Thyroid gland (tissue), 4 donors: ENCODE data around the gene CYP27A1. TPM values are rescaled to one million over a fixed set of nuclear protein-coding genes. Genes with fewer than 3 reads are reported as not detected.

Experiments used
- DNase-seq, 2 donors: peaks; one replicate each; pipeline ENCODE4 v3.0.0-alpha.2; 2019
- H3K27ac ChIP-seq, 3 donors: fragments of 200-600 bp; sonication (generic); 1 replicate in 2 of 3; 2 replicates in 1 of 3; pipeline ENCODE4 v1.5.1; 2016 to 2019; ENCODE audit warnings: mild to moderate bottlenecking in 1 of 3, moderate library complexity in 1 of 3
- H3K27me3 ChIP-seq: fragments of 200-600 bp; sonication (generic); one replicate; pipeline ENCODE4 v1.5.1; 2019
- H3K36me3 ChIP-seq, 2 donors: fragments of 200-600 bp; sonication (generic); one replicate each; pipeline ENCODE4 v1.5.1; 2016 to 2019
- H3K4me1 ChIP-seq, 2 donors: fragments of 200-600 bp; sonication (generic); one replicate each; pipeline ENCODE4 v1.5.1; 2017 to 2019
- H3K4me3 ChIP-seq, 3 donors: fragments of 200-600 bp; sonication (generic); replicated peaks in 1 of 3; 1 replicate in 2 of 3; 2 replicates in 1 of 3; pipeline ENCODE4 v1.5.1; 2016; ENCODE audit warnings: mild to moderate bottlenecking in 1 of 3
- H3K9me3 ChIP-seq: fragments of 200-600 bp; sonication (generic); one replicate; pipeline ENCODE4 v1.5.1; 2017
- CTCF ChIP-seq, 6 experiments: fragments of 200-600 bp in 3 of 6; fragments of 450-650 bp in 3 of 6; sonication (generic) in 3 of 6; IDR thresholded peaks; one replicate each; pipeline ENCODE4 v1.5.1; 2016 to 2019; ENCODE audit warnings: antibody characterized with exemption in 6 of 6, mild to moderate bottlenecking in 2 of 6, inconsistent platforms in 1 of 6, moderate library complexity in 1 of 6
- POLR2A ChIP-seq, 2 donors: fragments of 450-650 bp; IDR thresholded peaks; one replicate each; pipeline ENCODE4 v1.6.1; 2017; ENCODE audit warnings: antibody characterized with exemption in 2 of 2, mild to moderate bottlenecking in 2 of 2, moderate library complexity in 1 of 2
- WGBS, 2 donors: methylation state at CpG; one replicate each; pipeline ENCODE4 v1.1.5; 2017; 5-methylcytosine and 5-hydroxymethylcytosine counted together
- intact Hi-C: fragments of 100-400 bp; cut with DNase I; formaldehyde crosslinking; loops from one replicate; pipeline ENCODE4 v1.15.1; 2023
- total RNA-seq, 4 donors: library from RNA; depleted of rRNA; stranded (reverse); fragments of >200 nt; gene quantifications; one replicate each; pipeline ENCODE4 v1.2.3, GENCODE V29; 2016

CYP27A1 gene
- total RNA-seq, 4 donors from 2014 or later: 9.0 to 26.8 (median 17.0) TPM

- H3K36me3 ChIP-seq: no peaks in the 10 kb centered on the region
- WGBS, 2 donors: 99 to 100% methylated on average over 4 to 11 of the region's 12 CpGs
- H3K27ac ChIP-seq: no peak overlapping the region
- TF ChIP-seq POLR2A (IDR thresholded peaks at IDR 0.05) (no peak), CTCF (IDR thresholded peaks at IDR 0.05) (no peak)
- intact Hi-C loops: no loop called here
- DNase-seq: no peak
- H3K27me3 ChIP-seq: no peaks in the 10 kb centered on the region
- peaks cover 11 to 24% of the 10 kb centered on the region in 2 donors for H3K4me1 ChIP-seq
- H3K4me3 ChIP-seq: no peak overlapping the region
- H3K9me3 ChIP-seq: no peaks in the 10 kb centered on the region
Observed at GRCh38 chr2:218809515-218809914, 27.6 kb downstream of the CYP27A1 start.

GRCh38 chr2:218810256-218810655 is 28.3 kb downstream of the CYP27A1 start:
- Histone ChIP-seq H3K4me1 (peaks cover 11 to 20% of the 10 kb centered on the region in 2 donors), H3K27ac (no peak overlapping the region), H3K9me3 (no peaks in the 10 kb centered on the region), H3K4me3 (no peak overlapping the region), H3K36me3 (no peaks in the 10 kb centered on the region), H3K27me3 (no peaks in the 10 kb centered on the region)
- TF ChIP-seq POLR2A (IDR thresholded peaks at IDR 0.05): no peak
- TF ChIP-seq CTCF (IDR thresholded peaks at IDR 0.05): no peak
- no peak for DNase-seq
- intact Hi-C loops: no loop called here
- 89% methylated on average over 2 of the region's 2 CpGs for WGBS, 2 donors

- WGBS, 2 donors: 76 to 84% methylated on average over 4 of the region's 4 CpGs
- intact Hi-C loops: no loop called here
- no peaks in the 10 kb centered on the region for H3K36me3 ChIP-seq
- peaks cover 0 to 10% of the 10 kb centered on the region in 2 donors for H3K4me1 ChIP-seq
- H3K27me3 ChIP-seq: no peaks in the 10 kb centered on the region
- no peaks in the 10 kb centered on the region for H3K9me3 ChIP-seq
- DNase-seq: no peak
- TF ChIP-seq POLR2A (IDR thresholded peaks at IDR 0.05): no peak
- no peak overlapping the region for H3K4me3 ChIP-seq
- H3K27ac ChIP-seq: no peak overlapping the region
Observed at GRCh38 chr2:218811382-218811781, 29.4 kb downstream of the CYP27A1 start.

GRCh38 chr2:218812096-218812815 is 30.3 kb downstream of the CYP27A1 start:
- peaks cover 0 to 2% of the 10 kb centered on the region in 2 donors for H3K4me1 ChIP-seq
- no peak for DNase-seq
- 95 to 96% methylated on average over 21 of the region's 21 CpGs for WGBS, 2 donors
- H3K4me3 ChIP-seq: no peak overlapping the region
- TF ChIP-seq CTCF (IDR thresholded peaks at IDR 0.05): no peak
- no peak for TF ChIP-seq POLR2A (IDR thresholded peaks at IDR 0.05)
- no peaks in the 10 kb centered on the region for H3K36me3 ChIP-seq
- H3K27ac ChIP-seq: no peak overlapping the region
- no peaks in the 10 kb centered on the region for H3K27me3 ChIP-seq
- intact Hi-C loops: no loop called here
- H3K9me3 ChIP-seq: no peaks in the 10 kb centered on the region

- intact Hi-C loops: no loop called here
- no peaks in the 10 kb centered on the region for H3K9me3 ChIP-seq
- no peaks in the 10 kb centered on the region for H3K36me3 ChIP-seq
- 94 to 95% methylated on average over 5 of the region's 5 CpGs for WGBS, 2 donors
- no peak overlapping the region for H3K27ac ChIP-seq
- TF ChIP-seq POLR2A (IDR thresholded peaks at IDR 0.05) (no peak), CTCF (IDR thresholded peaks at IDR 0.05) (no peak)
- no peak for DNase-seq
- no peaks in the 10 kb centered on the region for H3K27me3 ChIP-seq
- no peaks in the 10 kb centered on the region for H3K4me1 ChIP-seq
- H3K4me3 ChIP-seq: no peak overlapping the region
Observed at GRCh38 chr2:218812861-218813260, 30.9 kb downstream of the CYP27A1 start.
